ENCODE measurements around the gene RNF8.

DNA sequence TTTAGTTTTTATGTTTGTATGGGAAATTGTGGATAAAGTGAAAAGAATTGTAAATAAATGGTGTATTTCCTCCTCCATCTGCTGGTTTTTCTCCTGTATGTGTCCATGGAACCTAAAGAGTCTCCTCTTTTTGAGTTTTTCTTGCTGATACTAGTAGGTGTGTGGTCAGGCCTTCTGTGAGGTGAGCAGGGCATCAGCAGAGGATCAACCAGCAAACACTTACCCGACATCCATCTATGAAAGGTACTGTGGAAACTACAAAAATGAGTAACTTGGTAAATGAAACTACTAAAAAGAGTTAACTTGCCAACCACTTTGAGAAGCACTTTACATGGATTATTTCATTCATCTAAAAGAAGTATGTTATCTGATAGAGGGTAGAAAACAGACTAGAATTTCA, 20.9 kb upstream of the RNF8 start:
- no peak for TF ChIP-seq POLR2A (IDR thresholded peaks at IDR 0.05)
- TF ChIP-seq CTCF (IDR thresholded peaks at IDR 0.05) = no peak

Measured in testis (tissue), 2 donors.